Measurements from ENCODE around the gene AGAP4. TPM values are rescaled to one million over a fixed set of nuclear protein-coding genes. Genes with fewer than 3 reads are reported as not detected.
"Not testable (repeated sequence)": the region's sequence is repeated elsewhere in the genome, so short reads cannot be mapped to it uniquely, and the experiment has no call there.

The AGAP4 gene
- polyA plus RNA-seq, 3 donors from 2014 or later = 1.0 to 4.6 (median 1.3) TPM

DNA sequence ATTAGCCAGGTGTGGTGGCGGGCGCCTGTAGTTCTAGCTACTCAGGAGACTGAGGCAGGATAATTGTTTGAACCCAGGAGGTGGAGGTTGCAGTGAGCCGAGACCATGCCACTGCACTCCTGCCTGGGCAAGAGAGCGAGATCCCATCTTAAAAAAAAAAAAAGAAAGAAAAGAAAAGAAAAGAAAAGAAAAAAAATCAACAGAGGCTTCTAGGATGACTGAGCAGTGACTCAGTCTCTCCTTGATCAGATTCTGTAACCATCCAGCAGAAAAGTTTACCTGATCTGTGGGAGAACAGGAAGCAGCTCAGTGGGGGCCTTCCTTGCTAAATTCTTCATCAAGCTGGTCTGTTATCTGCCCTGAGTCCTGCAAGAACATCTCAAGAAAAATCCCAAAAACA lies 33.2 kb downstream of the AGAP4 start:
- not testable (repeated sequence) for H3K27me3 Mint-ChIP-seq (ENCODE audit: low read depth in 3 of 3); DNase-seq; H3K27ac Mint-ChIP-seq; H3K36me3 Mint-ChIP-seq; H3K4me1 Mint-ChIP-seq; H3K4me3 Mint-ChIP-seq; H3K9me3 Mint-ChIP-seq

DNA sequence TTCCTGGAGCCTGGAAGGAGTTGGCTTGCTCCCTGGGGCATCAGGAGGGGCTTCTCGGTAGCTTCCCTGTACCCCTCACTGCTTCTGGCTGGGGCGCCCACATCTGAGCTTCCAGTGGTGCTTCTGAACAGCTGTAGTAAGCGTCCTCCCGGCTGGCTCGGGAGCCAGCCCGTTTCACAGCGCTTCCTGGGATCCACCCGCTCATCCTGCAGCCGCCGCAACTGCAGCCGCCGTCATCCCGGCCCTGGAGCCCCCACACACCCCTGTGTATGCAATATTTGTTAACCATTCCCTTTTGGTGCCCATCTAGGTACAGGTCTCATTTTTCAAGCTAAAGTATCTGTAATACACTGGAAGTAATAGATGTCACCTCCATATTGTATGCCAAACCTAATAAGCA lies 34.3 kb downstream of the AGAP4 start:
- DNase-seq; H3K27ac Mint-ChIP-seq; H3K27me3 Mint-ChIP-seq (ENCODE audit: low read depth in 3 of 3); H3K9me3 Mint-ChIP-seq; H3K36me3 Mint-ChIP-seq; H3K4me3 Mint-ChIP-seq; H3K4me1 Mint-ChIP-seq: not testable (repeated sequence)

DNA sequence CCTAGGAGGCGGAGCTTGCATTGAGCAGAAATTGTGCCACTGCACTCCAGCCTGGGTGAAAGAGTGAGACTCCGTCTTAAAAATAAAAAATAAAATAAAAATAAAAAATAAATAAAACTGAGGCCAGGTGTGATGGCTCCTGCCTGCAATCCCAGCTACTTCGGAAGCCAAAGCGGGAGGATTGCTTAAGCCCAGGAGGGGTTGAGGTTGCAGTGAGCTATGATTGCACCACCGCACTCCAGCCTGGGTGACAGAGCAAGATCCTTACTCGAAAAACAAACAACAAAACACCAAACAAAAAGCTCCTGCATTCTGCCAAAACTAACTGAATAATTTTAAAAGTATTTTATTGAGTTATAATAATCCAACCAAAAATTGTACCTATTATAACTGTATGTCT lies 36.2 kb downstream of the AGAP4 start:
- Mint-ChIP-seq H3K9me3 (peaks cover 0 to 1% (median 0%) of the 10 kb centered on the region in 6 donors), H3K27me3 (ENCODE audit: low read depth in 3 of 3) (peaks cover 0 to 12% (median 1%) of the 10 kb centered on the region in 3 donors), H3K36me3 (no peaks in the 10 kb centered on the region), H3K4me1 (no peaks in the 10 kb centered on the region), H3K4me3 (no peak overlapping the region), H3K27ac (no peak overlapping the region)
- no peak for DNase-seq

DNA sequence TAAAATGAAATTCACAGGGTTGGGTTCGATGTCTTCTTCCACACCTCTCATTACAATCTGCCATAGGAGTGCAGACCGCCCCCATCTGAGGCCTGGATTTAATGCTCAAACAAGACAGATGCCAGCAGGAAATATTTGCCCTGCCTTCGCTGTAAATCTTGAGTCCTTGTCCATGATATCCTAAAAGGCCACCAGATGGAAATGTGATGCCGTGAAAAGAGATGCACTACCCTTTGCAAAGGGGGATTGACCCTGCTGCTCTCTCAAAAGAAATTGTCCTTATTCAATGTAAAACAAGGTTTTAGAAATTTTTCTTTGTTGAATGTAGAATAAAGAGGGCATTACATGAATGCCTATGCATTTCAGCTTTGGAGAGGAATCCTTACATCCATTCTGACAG lies 37.5 kb downstream of the AGAP4 start:
- Mint-ChIP-seq H3K36me3 (no peaks in the 10 kb centered on the region), H3K27ac (no peak overlapping the region), H3K4me3 (no peak overlapping the region), H3K4me1 (no peaks in the 10 kb centered on the region), H3K27me3 (ENCODE audit: low read depth in 3 of 3) (peaks cover 0 to 12% (median 1%) of the 10 kb centered on the region in 3 donors), H3K9me3 (no peaks in the 10 kb centered on the region)
- no peak for DNase-seq

DNA sequence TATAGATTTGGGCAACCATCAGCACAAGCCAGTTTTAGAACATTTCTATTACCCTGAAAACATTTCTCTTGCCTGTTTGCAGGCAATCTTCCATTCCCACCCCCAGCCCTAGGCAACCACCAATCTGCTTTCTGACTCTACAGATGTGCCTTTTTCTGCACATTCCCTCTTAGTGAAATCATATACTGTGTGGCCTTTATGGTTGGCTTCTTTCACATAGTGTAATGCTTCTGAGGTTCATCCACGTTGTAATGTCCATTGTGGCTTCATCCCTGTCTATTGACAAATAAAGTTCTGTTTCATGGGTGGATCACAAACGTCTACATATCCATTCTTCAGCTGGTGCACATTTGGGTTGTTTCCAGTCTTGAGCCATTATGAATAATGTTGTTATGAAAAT lies 42.3 kb downstream of the AGAP4 start:
- H3K27me3 Mint-ChIP-seq (ENCODE audit: low read depth in 3 of 3); DNase-seq; H3K36me3 Mint-ChIP-seq; H3K4me1 Mint-ChIP-seq; H3K4me3 Mint-ChIP-seq; H3K9me3 Mint-ChIP-seq; H3K27ac Mint-ChIP-seq: not testable (repeated sequence)

DNA sequence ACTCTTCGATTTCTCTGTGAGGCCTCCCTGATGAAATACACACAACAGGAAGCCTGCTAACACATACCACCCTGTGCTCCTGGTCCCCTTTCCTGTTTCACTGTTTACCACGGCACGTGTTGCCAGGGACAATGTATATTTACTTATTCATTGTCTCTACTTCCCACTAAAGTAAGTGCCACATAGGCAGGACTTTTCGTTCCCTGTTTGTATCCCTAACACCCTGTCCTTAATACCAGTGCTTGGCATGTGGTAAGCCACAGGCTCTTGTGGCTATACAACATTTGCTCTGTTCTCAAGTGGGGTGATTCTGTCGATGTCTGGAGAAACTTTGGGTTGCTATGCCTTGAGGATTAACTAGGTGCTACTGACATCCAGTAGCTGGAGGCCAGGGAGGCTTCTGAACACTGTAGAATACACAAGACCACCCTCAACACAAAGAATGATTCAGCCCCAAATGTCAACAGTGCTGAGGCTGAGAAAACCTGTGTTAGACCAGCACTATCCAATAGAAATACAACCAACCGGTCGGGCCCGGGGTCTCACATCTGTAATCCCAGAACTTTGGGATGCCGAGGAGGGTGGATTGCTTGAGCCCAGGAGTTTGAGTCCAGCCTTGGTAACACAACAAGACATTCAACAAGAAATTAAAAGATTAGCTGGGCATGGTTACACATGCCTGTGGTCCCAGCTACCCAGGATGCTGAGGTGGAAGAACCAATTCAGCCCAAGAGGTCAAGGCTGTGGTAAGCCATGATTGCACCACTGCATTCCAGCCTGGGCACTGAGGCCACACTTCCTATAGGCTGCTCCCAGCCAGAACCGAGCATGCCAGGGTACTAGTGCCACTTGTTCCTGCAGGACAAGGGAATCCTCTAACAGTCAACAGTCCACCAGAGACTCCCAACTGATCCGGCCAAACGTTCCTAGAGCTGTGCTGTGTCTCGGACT lies 44.0 kb downstream of the AGAP4 start:
- H3K27me3 Mint-ChIP-seq (ENCODE audit: low read depth in 3 of 3); H3K4me3 Mint-ChIP-seq; H3K9me3 Mint-ChIP-seq; H3K36me3 Mint-ChIP-seq; DNase-seq; H3K27ac Mint-ChIP-seq; H3K4me1 Mint-ChIP-seq: not testable (repeated sequence)

DNA sequence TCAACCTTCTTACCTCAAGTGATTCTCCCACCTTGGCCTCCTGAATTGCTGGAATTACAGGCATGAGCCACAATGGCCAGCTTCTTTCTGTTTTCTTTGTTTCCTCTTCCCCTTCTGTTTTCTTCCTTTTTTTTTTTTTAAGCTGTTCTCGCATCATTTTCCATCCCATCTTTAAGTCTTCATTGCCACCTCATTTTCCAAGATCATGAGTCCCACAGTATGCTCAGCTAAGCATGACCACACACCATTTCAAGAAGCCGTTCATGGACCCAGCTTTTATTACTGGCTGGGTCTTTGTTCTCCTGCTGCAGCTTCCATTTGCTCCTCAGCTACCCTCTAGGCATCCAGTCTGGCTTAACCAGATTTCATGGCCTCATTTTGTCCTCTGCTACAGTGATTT lies 52.5 kb downstream of the AGAP4 start:
- not testable (repeated sequence) for H3K27me3 Mint-ChIP-seq (ENCODE audit: low read depth in 3 of 3); DNase-seq; H3K27ac Mint-ChIP-seq; H3K9me3 Mint-ChIP-seq; H3K4me1 Mint-ChIP-seq; H3K4me3 Mint-ChIP-seq
- H3K36me3 Mint-ChIP-seq = peaks cover 16 to 23% (median 22%) of the 10 kb centered on the region in 3 donors

DNA sequence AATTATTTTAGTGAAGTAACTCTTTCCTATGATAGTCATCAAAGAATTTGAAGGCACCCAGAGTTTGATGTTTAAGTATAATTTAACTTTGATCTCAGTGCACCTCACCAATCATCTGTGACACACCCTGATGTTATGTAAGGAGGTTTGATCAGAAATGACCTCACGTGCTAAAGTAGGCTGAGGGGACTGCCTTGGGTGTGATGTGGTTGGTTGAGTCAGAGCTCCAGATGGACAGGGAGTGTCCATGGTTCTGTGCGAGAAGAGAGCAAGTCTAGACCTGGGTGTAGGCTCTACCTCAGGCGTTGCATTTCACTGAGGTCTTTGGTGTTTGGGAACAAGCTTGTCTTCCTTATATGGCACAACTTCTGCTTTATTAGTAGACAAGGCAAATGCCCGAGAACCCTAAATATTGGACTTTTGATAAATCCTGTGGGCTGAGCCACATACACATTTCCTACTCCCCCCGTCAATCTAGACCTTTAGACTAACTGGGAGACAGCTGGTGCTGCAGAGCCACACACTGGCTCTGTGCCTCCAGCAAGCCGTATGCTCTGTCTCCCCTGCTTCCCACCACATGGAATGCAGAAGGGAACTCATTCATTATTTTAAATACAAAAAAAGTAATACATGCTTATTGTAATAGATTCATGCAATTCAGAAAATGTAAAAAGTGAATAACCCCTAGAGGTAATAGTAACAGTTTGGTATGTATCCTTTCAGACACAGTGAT lies 56.4 kb downstream of the AGAP4 start:
- not testable (repeated sequence) for H3K4me1 Mint-ChIP-seq; H3K27me3 Mint-ChIP-seq (ENCODE audit: low read depth in 3 of 3); H3K9me3 Mint-ChIP-seq; DNase-seq; H3K4me3 Mint-ChIP-seq; H3K27ac Mint-ChIP-seq
- H3K36me3 Mint-ChIP-seq = peaks cover 17 to 34% (median 32%) of the 10 kb centered on the region in 3 donors

DNA sequence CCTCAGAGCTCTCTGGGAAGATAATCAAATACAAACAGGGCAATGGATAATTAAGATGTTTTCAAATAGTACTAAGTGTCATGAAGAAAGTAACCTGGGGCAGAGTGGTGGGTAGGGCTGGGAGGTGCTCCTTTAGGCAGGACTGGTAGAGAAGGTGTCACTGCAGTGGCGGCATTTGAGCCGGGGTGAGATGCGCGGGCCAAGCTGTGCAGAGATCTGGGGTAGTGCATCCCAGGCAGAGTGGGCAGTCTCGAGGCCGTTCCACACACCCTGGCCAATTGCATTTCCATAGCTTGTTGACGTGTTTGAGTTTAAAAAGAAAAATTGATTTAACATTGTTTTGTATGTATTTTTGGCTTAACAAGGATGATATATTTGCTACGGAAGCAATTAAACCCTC lies 57.3 kb downstream of the AGAP4 start:
- peaks cover 17 to 39% (median 31%) of the 10 kb centered on the region in 3 donors for H3K36me3 Mint-ChIP-seq
- H3K27ac Mint-ChIP-seq, H3K4me1 Mint-ChIP-seq: not testable (repeated sequence)

DNA sequence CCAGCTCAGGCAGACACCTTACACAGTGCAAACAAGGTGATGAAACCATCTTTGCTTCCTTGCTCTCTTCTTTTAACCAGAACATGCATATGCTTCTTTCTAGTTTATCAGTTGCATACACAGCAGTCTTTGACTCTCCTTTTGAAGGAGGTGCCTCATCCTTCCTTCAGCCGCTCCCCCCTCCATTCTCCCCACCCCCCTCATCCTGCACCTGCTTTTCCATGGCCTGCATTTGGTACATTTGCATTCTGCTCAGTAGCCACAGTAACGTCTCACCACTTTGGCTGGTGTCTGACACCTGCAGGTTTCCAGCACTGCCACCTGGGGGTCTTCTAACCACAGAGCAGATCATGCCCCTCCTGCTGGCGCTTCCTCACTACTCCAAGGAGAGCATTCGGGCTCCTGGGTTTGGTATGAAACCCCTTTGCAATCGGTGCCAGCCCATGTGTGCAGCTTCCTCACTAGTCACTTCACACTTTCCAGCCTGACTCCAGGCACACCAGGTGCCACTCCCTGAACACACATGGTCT lies 60.0 kb downstream of the AGAP4 start:
- H3K4me1 Mint-ChIP-seq; H3K4me3 Mint-ChIP-seq; DNase-seq; H3K9me3 Mint-ChIP-seq; H3K27me3 Mint-ChIP-seq (ENCODE audit: low read depth in 3 of 3); H3K27ac Mint-ChIP-seq: not testable (repeated sequence)
- peaks cover 10 to 35% (median 23%) of the 10 kb centered on the region in 3 donors for H3K36me3 Mint-ChIP-seq

More for the DNA sequence above, 57.3 kb downstream of the AGAP4 start:
- H3K9me3 Mint-ChIP-seq; H3K27me3 Mint-ChIP-seq (ENCODE audit: low read depth in 3 of 3); H3K4me3 Mint-ChIP-seq; DNase-seq: not testable (repeated sequence)

DNA sequence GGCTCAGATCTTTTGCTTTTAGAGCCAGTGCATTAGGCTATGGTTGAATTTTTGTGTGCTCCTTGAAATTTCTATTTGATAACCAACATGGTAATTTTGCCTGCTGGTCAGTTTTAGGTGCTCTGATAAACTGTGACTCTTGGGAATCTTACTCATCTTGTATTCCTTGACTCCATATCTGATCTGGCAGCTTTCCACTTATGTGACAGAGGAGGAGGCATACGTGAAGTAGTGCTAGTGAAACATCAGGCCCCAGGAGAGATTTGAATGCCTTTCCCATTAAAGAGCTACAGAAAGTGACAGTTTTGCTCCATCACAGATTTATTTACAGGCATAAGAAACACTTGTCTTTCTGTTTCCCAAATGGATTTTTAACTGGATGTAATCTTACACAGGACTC lies 61.1 kb downstream of the AGAP4 start:
- not testable (repeated sequence) for H3K4me1 Mint-ChIP-seq; DNase-seq; H3K4me3 Mint-ChIP-seq; H3K9me3 Mint-ChIP-seq; H3K27ac Mint-ChIP-seq; H3K27me3 Mint-ChIP-seq (ENCODE audit: low read depth in 3 of 3)
- H3K36me3 Mint-ChIP-seq = peaks cover 6 to 35% (median 20%) of the 10 kb centered on the region in 3 donors

Other genes with a start within 250 kb of the AGAP4 start
- gene ZFAND4, start 174.7 kb downstream of the AGAP4 start, polyA plus RNA-seq = 10 to 100 TPM in 2 of 3 donors, 1 to 10 TPM in 1; 6.4 to 19.0 (median 15.7) TPM
- 10 to 100 TPM in 2 of 3 donors, 1 to 10 TPM in 1; 6.0 to 26.1 (median 14.6) TPM for gene WASHC2C, start 120.2 kb downstream of the AGAP4 start, polyA plus RNA-seq
- 10 to 100 TPM; 51.5 to 84.7 (median 70.4) TPM for gene TIMM23, start 125.0 kb upstream of the AGAP4 start, polyA plus RNA-seq
- gene NCOA4, start 183.1 kb upstream of the AGAP4 start, polyA plus RNA-seq = 100 to 1,000 TPM; 188 to 323 (median 196) TPM
- not detected for gene MSMB, start 198.8 kb upstream of the AGAP4 start, polyA plus RNA-seq

All from immature natural killer cell (primary cell).